Stimulated activated CD8-positive, alpha-beta memory T cell treated with anti-CD3 and anti-CD28 coated beads, Interleukin-12 subunit alpha, Interleukin-12 subunit beta, amount 100 ng/mL, for 24 hours (primary cell): ENCODE data around the gene LRP2.

ENCODE experiments used
- DNase-seq: peaks from one replicate; pipeline ENCODE4 v3.0.0-alpha.2; 2020; ENCODE audit errors: extremely low read depth

LRP2 gene

DNA sequence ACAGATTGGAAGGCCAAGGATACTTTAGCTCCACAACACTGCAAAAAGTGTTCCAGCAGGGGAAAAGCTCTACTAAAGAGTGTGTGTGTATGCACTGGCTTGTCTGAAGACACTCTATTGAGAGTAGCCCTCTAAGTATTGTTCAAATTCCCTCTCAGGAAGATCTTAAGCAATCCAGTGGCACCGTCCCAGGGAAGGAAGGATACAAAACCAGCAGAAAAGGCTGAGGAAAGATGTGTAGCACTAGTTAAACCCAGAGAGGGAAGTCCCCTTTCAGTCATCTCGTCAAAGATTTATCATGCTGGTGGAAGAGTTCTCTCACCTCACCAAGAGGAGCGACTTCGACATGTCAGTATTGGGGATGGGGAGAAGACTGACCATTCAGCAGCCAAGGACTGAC lies 242.5 kb downstream of the LRP2 start:
- no peak for DNase-seq

- DNase-seq = no peak
Measured at GRCh38 chr2:169119123-169119760, 243.1 kb downstream of the LRP2 start.

DNA sequence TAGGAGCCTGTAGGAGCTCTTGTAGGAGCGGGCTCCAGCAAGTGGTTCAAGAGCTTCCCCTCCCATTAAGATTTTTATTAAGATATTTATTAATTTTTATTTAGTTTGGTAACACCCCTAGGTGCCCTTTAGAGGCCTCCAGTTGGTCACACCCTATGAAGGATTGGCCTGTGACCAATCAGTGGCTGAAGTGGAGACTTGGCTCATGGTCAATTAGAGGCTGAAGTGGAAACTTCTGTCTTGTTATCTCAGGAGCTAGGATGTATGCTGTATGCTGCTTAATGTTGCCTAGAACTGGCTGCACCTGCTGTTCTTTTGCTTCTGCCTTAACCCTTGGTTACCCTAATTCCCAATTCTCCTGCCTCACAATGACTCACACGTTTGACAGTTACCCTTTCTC lies 244.3 kb downstream of the LRP2 start:
- no peak for DNase-seq

GRCh38 chr2:169116993-169117392 lies 245.3 kb downstream of the LRP2 start:
- no peak for DNase-seq

DNA sequence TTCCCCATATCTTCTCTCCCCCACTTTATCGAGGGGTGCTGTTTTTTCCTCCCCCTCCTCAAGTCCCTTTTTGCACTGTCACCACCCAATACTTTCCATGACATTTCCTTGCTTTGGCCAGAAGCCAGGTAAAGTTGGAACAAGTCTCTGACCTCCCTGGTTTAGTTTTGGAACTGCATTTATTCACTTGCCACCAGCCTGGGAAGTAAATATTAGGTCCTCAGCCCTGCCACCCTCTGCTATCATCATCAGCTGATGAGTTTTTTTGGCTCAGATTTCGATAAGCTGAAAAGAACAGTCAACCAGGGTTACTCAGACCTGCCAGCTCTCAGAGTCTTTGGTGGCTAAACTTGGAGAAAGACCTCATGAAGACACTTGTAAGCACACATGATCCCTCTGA lies 246.0 kb downstream of the LRP2 start:
- no peak for DNase-seq

DNA sequence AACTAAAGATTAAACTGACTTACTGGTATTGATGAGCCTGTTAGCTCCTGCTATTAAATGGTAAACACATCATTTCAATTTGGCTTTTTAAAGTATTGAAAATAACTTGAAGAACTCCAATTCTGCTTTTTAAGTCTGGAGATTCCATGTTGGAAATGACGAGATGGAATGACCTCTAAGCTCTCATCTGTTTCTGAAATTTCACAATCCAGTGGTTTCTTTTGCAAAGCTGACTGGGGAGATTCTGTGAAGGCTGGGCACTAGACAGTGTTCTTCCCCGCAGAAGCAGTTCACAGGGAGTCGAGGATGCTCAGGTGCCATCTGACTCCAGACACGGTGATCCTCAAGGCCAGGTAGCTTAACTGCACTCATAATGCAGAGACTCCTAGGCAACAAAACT lies 248.3 kb downstream of the LRP2 start:
- DNase-seq = no peak

DNA sequence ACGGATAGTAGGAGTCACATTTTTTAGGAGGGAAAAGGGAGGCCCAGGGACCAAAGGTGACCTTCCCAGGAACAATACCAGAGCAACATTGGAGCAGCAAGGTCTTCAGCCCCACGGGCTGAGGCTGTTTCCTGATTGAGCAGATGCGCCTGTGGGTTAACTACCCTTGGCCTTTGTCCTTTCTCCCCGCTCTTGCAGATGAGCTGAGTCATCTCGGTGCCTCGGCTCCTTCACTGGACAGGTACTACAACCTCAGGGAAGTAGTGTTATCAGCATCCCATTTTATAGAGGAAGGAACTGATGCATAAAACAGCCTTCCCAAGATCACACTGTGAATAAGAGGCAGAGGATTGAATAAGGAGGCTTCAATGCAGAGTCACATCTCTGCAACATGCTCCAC lies 249.5 kb downstream of the LRP2 start:
- no peak for DNase-seq

DNA sequence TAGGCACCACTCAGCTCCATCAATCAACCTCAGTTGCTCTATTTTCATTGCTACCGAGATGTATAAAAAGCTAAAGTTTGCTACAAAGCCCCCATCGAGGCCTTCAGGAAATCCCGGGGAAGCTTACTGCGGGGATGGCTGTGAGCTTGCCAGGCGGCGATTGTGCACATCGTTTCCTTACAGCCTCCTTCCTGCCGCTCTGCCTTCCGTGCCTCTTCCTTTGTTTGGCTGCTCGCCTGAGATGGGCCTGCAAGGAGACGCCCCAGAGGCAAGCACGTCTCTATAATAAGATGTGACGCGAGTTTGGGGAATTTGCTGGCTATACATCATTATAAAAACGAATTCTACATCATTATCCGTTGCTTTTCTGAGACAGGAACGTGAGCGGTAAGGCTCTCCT lies 251.4 kb downstream of the LRP2 start:
- DNase-seq = no peak

DNA sequence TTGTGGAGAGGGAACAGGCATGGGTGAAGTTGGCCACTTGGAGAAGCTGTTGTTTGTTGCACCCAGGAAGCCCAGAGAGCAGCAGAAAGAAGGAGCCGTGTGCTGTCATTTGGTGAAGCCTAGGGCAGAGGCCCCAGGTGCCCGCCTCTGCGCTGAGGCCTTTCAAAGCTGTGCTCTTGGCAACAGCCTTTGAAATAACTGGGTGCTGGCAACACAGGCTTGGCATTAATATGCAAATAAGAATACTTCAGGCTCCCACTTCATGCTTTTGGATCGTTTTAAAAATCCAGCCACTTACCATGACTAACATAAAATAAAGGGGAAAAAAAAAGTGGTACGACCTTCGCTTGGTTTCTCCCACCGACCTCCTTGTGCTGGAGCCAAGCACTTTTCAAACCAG lies 251.9 kb downstream of the LRP2 start:
- DNase-seq = no peak

DNA sequence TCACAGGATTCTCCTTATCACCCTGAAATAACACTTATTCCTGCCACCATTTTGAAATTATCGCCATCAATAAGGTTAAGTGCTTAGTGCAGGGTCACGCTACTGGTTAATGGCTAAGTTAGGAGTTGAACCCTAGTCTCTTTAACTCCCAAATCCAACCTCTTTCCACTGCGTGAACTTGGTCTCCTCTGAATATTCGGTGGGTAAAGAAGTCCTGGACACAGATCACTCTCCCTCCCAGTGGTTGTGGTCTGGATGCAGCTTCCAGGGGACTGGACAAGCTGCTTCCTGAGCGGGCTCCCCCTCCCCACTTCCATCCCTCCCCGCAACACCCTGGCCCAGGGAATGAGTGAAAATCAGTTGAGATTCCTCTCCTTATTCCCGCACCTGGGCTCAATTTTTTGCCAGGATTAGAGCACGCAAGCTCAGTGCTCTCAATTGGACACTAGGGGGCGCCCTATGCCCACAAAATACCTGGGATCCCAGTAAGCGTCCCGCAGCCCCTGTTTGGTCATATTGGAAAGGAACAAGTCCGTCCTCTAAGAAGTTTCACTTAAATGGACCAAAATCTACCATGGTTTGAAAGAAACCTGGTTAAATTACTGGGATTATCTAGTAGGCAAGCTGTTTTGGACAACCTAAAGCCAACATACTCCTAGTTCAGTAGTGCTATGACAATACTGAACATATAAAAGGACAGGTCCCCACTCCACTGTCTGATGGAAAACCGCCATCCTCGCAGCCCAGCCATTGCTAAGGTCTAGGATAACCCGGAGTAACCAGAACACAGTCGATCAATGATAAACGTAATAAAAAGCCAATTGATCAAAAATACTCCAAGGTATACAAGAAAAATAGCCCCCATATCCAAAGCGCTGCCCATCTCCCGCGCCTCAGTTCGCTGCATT lies 252.6 kb downstream of the LRP2 start:
- peak; percentile 31 for DNase-seq

DNA sequence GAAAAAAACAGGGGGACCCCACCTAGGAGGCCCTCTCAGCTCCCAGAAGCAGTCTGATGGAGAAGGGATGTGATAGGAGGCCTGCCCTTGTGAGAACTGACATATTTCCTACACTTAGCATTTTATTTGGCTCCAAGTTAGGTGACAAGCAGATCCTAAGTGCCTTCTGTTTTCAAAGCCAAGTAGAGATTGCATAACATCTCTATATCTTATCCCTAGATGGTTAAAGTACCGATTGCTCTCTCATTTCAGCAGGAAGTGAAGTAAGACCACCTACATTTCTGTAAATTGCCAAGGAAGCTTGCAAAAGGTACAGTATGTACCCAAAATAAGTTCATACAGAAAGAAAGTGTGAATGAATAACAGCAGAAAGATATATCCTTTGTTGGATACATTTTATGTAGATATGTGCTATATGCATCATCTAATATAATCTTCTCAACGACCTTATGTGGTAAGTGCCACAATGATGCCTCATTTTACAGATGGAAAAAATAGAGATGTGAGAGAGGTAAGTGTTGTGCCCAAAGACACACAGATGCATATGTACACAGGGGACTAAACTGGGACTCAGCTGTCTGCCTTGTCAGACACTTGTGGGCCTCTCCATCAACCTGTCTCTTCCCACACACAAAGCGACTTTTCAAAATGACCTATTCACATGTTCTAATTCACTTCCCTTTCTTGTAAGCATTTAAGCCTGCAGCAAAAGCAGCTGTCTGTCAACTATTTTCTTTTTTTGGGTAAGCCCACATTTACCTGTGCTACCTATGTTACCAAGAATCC lies 254.0 kb downstream of the LRP2 start:
- no peak for DNase-seq

DNA sequence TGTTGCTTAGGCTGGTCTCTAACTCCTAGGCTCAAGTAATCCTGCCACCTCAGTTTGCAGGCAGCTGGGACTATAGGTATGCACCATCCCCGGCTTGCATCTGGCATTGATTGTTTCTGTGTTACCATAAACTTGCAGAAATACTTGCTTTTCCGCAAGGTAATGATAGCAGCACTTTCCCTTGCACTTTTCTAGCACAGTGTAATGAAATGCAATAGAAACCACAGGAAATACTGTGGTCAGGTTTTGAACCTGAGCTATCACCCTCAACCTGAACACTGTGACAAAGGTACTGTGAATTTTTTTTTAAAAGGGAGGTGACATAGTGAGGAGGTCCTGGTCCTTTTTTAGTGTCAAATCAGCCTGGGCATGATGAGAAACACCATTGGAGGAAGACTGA lies 254.7 kb downstream of the LRP2 start:
- no peak for DNase-seq

DNA sequence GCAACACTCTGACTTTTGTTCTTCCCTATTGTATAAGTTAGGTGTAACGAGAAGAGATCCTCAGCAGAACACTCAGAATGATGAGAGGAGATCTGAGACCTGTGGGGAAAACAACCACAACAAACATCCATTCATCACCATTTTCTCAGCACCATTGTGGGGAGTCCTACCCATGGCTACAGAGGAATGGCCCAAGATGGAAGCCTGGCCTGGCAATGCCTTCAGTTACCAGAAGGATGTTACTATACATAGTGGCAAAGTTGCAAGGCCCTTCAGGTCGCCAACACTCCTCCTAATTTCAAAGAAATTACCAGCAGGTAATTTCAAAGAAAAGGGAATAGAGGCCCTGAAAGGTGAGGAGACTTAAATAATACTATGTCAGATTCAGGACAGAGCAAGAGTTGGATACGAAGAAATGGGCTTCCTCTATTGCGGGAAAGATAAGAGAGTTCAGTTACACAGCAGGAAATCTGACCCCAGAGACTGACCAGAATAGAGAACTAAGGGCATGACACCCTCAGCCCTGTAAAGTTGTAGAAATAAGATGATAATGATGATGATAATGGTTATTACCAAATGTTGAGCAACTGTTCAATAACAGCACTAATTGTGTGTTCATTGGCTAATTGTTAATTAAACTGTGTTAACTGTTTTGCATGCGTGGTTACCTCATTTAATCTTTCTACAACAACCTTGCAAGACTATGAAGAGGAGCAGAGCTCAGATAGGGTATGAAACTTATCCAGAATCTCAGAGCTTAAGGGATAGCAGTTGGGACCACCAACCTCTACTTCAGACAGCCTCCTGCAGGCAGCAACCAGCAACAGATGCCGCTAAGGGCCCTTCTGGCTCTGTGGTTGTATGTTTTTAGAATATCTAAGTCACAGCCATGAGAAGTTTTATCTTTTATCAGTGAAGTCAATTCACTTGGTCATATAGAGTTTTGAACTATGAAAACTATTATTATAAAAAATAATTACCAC lies 255.5 kb downstream of the LRP2 start:
- DNase-seq = no peak

DNA sequence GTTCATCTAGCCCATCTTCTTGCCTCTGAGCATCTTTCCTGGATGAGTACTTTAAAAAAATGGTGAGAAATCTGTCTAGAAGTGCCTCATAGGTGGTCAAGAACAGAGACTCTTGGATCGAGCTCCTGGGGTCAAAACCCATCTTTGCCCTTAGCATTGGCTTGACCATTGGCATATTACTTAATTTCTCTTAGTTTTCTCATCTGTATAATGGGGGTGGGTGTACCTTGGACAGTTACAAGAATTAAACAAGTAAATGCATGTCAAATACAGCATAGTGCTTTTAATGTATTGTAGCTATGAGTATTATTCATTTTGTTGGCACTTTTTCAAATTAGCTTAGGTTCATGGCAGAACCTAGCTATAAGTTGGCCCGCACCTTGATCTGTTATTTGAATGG lies 256.2 kb downstream of the LRP2 start:
- no peak for DNase-seq

GRCh38 chr2:169105476-169105875 lies 256.9 kb downstream of the LRP2 start:
- no peak for DNase-seq

GRCh38 chr2:169104848-169105247 lies 257.5 kb downstream of the LRP2 start:
- no peak for DNase-seq

DNA sequence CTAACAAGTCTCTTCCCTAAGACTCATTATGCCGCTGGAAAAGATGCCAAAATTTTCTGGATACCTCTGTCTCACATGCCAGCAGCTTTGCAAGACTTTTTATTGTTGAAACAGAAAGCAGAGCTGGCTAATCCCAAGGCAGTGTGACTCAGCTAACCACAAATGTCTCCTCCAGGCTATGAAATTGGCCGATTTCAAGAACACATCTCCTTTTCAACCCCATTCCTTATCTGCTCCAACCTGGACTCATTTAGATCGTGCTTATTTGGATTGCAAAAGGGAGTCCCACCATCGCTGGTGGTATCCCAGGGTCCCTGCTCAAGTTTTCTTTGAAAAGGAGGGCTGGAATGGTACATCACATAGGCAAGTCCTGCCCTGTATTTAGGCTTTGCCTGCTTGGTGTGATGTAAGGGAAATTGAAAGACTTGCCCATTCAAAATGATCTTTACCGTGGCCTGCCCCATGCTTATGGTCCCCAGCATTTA lies 266.7 kb downstream of the LRP2 start:
- DNase-seq = no peak

DNA sequence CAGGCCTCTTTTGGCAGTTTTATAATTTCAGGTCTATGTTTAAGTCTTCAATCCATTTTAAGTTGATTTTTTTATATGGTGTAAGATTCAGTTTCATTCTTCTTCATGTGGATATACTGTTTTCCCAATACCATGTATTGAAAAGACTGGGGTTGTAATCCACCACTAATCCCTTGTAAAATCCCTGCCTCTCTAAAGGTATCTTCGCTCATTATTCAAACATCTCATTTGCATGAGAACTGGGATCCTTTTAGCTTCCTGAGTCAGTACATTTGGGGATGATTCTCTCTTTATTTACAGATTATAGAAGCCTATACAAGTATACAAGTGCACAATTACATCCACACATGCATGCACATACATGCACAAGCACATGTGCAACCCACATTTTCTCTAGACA lies 267.7 kb downstream of the LRP2 start:
- no peak for DNase-seq

- no peak for DNase-seq
Measured at GRCh38 chr2:169093535-169093934, 268.8 kb downstream of the LRP2 start.

DNA sequence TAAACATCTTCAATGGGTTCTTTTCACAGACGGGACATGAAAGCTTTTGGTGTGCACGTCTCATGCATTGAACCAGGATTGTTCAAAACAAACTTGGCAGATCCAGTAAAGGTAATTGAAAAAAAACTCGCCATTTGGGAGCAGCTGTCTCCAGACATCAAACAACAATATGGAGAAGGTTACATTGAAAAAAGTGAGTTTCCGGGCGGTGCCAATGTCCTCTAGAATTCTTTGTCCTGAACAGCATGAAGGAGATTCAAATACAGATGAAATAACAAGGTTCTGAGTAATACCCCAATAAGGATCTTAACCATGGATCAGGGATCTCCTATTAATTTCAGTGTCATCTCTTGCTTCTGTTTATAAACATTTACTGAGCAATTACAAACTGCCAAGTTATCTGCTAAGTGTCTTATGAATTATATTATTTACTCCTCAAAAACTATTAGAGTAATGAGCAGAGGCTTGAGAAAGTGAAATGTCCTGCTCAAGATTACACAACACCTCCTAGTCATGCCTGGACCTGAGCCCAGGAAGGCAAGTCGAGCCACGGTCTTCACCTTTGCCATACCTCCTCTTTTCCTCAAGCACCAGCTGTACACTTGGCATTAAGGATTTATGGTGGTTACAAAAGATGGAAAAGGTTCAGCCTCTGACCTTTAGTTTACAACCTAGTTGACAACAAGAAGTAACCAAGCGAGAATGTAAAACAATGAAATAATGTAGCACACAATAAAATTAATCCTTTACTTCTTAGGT lies 270.4 kb downstream of the LRP2 start:
- no peak for DNase-seq

DNA sequence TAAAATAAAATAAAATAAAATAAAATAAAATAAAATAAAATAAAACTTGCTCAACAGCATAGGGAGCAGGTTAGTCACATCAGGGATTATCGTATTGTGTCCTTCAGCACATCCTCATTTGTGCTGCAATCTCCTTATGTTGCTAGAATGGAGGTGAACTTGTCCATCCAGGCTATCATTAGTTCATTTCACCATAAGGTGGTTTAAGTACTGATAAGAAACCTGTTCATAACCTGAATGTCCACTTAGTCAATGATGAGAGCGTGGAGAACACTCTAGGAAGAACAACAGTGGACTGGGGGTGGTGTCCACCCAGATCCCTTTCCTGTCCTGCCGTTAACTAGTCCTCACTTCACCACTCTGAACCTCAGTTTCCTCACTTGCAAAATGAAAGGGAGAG lies 271.1 kb downstream of the LRP2 start:
- DNase-seq = no peak
